ENCODE results near the gene EDDM13.
"Not testable (repeated sequence)": the region's sequence is repeated elsewhere in the genome, so short reads cannot be mapped to it uniquely, and the experiment has no call there.

Gene EDDM13

GRCh38 chr19:56252699-56253422 lies 19.7 kb upstream of the EDDM13 start:
- TF ChIP-seq CTCF (IDR thresholded peaks at IDR 0.05; ENCODE audit: low read depth, low read length): peak; percentile 98
- Histone ChIP-seq H3K9me3 (no peaks in the 10 kb centered on the region), H3K36me3 (no peaks in the 10 kb centered on the region), H3K27me3 (no peaks in the 10 kb centered on the region), H3K4me1 (no peaks in the 10 kb centered on the region), H3K4me3 (ENCODE audit: low read depth, low read length) (no peak overlapping the region)
- DNase-seq: peak; percentile 91

DNA sequence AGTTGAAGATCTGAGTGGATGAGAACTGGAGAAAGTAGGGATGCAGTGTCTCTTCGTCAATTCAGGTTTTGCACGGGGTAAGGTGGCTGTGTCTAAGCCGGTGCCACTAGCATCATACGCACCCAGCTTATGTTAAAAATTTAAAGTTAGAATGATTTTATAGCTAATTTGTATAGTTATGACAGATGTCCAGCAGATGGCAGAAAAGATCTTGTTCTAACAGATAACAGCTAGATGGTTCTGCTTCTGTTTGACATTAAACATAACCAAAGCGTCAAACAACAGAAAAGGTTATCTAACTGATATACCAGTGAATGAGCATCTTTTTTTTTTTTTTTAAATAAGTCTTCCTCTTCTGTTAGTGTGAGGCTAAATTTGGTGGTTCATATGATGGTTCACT lies 18.8 kb upstream of the EDDM13 start:
- H3K27me3 ChIP-seq: no peaks in the 10 kb centered on the region
- TF ChIP-seq CTCF (IDR thresholded peaks at IDR 0.05; ENCODE audit: low read depth, low read length): peak; percentile 45
- no peaks in the 10 kb centered on the region for H3K4me1 ChIP-seq
- no peaks in the 10 kb centered on the region for H3K36me3 ChIP-seq
- H3K9me3 ChIP-seq: no peaks in the 10 kb centered on the region
- H3K4me3 ChIP-seq (ENCODE audit: low read depth, low read length): no peak overlapping the region
- DNase-seq: no peak

- Histone ChIP-seq H3K27me3 (no peaks in the 10 kb centered on the region), H3K9me3 (no peaks in the 10 kb centered on the region), H3K36me3 (no peaks in the 10 kb centered on the region), H3K4me1 (no peaks in the 10 kb centered on the region; the same call in 1 of the 2 replicates), H3K4me3 (ENCODE audit: low read depth, low read length) (no peak overlapping the region)
- TF ChIP-seq CTCF (IDR thresholded peaks at IDR 0.05; ENCODE audit: low read depth, low read length): no peak
- no peak for DNase-seq
These were observed 14.3 kb upstream of the EDDM13 start for GRCh38 chr19:56258272-56258671.

- Histone ChIP-seq H3K4me1 (no peaks in the 10 kb centered on the region; the same call in 1 of the 2 replicates), H3K36me3 (no peaks in the 10 kb centered on the region), H3K9me3 (no peaks in the 10 kb centered on the region), H3K27me3 (no peaks in the 10 kb centered on the region), H3K4me3 (ENCODE audit: low read depth, low read length) (no peak overlapping the region)
- peak; percentile 74 for DNase-seq
- no peak for TF ChIP-seq CTCF (IDR thresholded peaks at IDR 0.05; ENCODE audit: low read depth, low read length)
These were observed 11.4 kb upstream of the EDDM13 start for GRCh38 chr19:56261145-56261544.

- H3K36me3 ChIP-seq; H3K27me3 ChIP-seq; H3K4me3 ChIP-seq (ENCODE audit: low read depth, low read length); H3K4me1 ChIP-seq; DNase-seq; H3K9me3 ChIP-seq: not testable (repeated sequence)
These were observed 10.6 kb upstream of the EDDM13 start for GRCh38 chr19:56261932-56262331.

DNA sequence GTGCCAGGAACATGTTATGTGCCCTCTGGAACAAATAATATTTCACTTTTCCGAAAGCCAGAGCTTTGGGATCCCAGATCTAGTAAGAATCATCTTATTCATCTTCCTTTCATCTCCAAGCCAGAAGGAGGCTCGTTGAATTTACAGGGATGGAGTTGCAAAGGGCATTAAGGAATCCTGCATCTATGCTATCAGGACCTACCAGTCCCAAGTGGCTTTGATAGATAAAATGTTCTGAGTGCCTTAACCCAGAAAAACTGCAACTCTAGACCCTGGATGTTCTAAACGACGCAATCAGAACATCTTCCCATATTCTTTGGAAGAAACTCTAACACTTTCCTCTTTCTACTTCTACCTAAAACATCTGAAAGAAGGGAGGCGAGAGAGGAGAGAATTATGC lies 9.2 kb upstream of the EDDM13 start:
- Histone ChIP-seq H3K9me3 (no peaks in the 10 kb centered on the region), H3K36me3 (no peaks in the 10 kb centered on the region), H3K4me1 (no peaks in the 10 kb centered on the region; the same call in 1 of the 2 replicates), H3K4me3 (ENCODE audit: low read depth, low read length) (no peak overlapping the region), H3K27me3 (no peaks in the 10 kb centered on the region)
- no peak for TF ChIP-seq CTCF (IDR thresholded peaks at IDR 0.05; ENCODE audit: low read depth, low read length)
- DNase-seq: no peak

Data from BE2C (cell line).